ENCODE measurements around the gene ST3GAL2.

ST3GAL2 gene

GRCh38 chr16:70331588-70332358 is 107.1 kb downstream of the ST3GAL2 start:
- no peak for DNase-seq (ENCODE audit: low read depth)

- no peak for DNase-seq (ENCODE audit: low read depth)
Measured at GRCh38 chr16:70331091-70331490, 107.8 kb downstream of the ST3GAL2 start.
